ENCODE measurements around the gene DMD.
"Not testable (repeated sequence)": the region's sequence is repeated elsewhere in the genome, so short reads cannot be mapped to it uniquely, and the experiment has no call there.

- TF ChIP-seq POLR2A, CTCF (IDR thresholded peaks at IDR 0.05): not testable (repeated sequence)
These were observed 26.5 kb downstream of the DMD start for GRCh38 chrX:33184803-33185202.
